HG03139 (cell line): ENCODE measurements around the gene TBX19.

Experiments
- ATAC-seq: cut with Tn5 transposase; IDR thresholded peaks from one replicate; pipeline ENCODE4 v1.9.1; 2021; ENCODE audit not compliant: unreplicated experiment

TBX19 gene

GRCh38 chr1:168279253-168279652 is 1.4 kb upstream of the TBX19 start:
- ATAC-seq, result no peak

- ATAC-seq, result no peak
Measured at GRCh38 chr1:168281603-168282325, 1.1 kb downstream of the TBX19 start.

GRCh38 chr1:168285521-168285790 is 4.8 kb downstream of the TBX19 start:
- no peak for ATAC-seq

GRCh38 chr1:168285971-168286927 is 5.6 kb downstream of the TBX19 start:
- no peak for ATAC-seq

DNA sequence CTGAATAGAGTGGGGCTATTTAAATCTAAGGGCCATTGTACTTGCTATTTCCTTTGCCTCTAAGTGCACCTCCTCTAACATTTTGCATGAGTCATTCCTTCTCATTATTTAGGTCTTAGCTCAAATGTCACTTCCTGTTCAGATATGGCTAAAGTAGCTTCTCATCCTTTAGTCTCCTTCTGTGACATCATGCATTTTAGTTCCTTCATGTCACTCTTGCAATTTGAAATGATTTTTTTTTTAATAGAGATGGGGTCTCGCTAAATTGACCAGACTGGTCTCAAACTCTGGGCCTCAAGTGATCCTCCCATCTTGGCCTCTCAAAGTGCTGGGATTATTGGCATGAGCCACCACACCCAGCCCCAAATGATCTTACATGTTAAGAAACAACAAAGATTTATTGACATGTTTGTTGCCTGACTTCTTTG is 6.6 kb downstream of the TBX19 start:
- ATAC-seq, result no peak

DNA sequence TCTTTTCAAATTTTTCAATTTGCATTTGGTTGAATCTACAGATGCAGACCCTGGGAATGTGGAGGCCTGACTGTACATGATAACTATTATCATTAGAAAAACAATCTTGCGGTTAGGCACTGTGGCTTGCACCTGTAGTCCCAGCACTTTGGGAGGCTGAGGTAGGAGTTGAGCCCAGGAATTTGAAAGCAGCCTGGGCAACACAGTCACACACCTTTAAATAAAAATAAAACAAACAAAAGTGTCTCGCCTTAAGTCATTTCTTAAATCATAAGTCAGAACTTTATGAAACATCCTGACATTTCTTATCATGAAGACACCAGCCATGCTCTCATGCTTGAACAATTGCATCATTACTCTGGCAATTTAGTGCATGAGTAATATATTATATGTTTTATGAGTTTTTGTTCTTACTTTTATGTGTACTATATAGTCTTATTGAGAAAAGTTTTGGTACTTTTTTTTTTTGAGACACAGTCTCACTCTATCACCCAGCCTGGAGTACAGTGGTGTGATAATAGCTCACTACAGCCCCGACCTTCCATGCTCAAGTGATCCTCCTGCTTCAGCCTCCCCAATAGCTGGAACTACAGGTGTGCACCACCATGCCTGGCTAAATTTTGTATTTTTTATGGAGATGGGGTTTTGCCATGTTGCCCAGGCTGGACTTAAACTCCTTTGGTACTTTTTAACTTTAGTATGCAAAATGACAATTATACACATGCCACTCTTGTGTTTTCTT is 7.8 kb downstream of the TBX19 start:
- ATAC-seq, result no peak

GRCh38 chr1:168291222-168291837 is 10.7 kb downstream of the TBX19 start:
- no peak for ATAC-seq

DNA sequence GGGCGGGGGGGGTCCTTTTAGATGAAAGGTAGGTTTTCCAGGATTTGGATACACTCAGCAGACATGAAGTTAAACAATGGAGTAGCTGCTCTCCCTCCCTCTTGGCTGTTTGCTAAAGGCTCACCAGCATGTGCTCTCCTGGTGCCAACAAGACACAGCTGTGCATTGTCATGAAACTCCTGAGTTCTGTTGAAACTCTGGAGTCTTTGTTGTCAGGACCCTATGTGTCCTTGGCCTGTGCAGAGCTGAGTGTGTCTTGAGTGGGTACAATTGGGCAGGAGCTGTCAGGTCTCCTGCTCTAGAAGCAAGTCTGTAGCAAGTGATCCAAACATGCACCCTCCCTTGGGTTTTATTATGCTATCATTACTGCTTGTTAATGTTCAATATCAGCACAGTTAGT is 12.7 kb downstream of the TBX19 start:
- ATAC-seq, result no peak

- no peak for ATAC-seq
Measured at GRCh38 chr1:168295411-168296114, 14.9 kb downstream of the TBX19 start.

DNA sequence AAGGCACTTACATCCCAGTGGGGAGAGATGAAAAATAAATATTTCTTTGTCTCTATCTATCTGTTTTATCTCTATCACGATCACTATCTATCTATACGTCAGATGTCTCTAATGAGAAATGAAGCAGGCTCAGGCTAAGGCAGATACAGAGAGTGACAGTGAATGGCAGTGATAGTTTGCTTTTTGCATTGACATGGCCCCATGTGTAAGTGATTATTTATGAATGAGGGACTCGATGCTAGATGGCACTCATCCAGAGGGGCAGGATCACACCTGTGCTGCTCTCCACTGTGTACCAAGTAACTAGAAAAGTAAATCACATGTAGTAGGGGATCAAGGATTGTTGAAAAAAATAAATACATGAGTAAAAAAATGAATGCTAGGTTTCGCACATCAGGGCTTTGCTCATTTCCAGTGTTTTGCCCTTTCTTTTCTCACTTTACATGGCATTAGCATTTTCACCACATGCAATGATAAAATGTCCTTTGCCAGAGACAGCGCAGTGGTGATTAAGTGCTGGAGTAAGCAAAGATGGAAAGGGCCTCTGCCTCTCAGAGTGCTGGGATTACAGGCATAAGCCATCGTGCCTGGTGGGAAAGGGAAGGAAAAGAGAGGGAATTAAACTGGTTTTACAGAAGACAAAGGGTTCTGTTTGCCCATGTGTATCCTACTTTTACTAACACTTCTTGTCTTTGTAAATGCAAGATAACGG is 16.5 kb downstream of the TBX19 start:
- no peak for ATAC-seq

DNA sequence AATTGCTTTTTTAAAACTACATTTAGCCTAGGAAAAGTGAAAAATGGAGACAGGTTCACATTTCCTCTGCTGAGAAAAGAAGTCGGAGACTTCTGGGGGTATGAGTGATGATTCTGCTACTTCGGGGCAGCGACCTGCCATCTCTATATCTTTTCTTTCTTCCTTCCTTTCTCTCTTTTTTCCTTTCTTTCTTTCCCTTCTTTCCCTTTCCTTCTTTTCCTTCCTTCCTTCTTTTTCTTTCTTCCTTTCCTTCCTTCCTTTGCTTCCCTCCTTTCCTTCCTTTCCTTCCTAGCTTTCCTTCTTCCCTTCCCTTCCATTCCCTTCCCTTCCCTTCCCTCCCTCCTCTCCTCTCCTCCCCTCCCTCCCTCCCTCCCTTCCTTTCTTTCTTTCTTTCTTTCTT is 17.8 kb downstream of the TBX19 start:
- no peak for ATAC-seq

- no peak for ATAC-seq
Measured at GRCh38 chr1:168300626-168301025, 19.9 kb downstream of the TBX19 start.

GRCh38 chr1:168301664-168302320 is 21.1 kb downstream of the TBX19 start:
- no peak for ATAC-seq

DNA sequence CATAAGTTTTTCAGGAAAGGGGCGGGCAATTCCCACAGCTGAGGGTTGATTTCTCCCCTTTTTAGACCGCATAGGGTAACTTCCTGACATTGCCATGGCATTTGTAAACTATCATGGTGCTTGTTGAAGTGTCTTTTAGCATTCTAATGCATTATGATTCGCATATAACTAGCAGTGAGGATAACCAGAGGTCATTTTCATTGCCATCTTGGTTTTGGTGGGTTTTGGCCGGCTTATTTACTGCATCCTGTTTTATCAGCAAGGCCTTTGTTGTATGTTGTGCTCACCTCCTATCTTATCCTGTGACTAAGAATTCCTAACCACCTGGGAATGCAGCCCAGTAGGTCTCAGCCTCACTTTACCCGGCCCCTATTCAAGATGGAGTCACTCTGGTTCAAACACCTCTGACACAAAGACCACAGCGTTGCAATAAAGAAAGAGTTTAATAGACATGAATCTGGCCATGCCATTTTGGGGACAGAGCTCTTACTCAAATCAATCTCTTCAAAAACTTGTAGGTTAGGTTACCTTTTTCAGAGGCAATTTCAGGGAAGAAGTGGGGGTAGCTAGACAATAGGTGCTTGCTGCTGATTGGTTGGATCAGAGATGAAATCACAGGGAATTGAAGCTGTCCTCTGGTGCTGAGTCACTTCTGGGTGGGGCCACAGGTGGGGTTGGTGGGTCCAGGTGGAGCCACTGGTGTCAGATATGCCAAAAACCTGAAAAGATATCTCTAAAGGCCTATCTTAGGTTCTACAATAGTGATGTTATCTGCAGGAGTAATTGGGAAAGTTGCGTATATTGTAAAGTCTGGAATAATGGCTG is 23.3 kb downstream of the TBX19 start:
- no peak for ATAC-seq

DNA sequence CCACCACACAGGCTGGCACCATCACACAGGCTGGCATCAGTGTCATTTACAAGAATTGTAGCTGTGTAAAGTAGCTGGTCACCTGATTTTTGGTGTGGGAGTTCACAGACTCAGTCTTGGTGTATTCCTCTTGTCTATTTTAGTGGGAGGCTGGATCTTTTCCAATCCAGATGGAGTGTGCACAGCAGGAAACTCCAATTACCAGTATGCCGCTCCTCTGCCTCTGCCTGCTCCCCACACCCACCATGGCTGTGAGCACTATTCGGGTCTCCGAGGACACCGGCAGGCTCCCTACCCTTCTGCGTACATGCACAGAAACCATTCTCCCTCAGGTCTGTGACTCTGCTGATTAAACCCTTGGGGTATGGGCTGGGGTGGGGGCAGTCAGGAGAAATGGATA is 24.2 kb downstream of the TBX19 start:
- ATAC-seq, result no peak

- no peak for ATAC-seq
Measured at GRCh38 chr1:168312718-168313604, 32.3 kb downstream of the TBX19 start.

DNA sequence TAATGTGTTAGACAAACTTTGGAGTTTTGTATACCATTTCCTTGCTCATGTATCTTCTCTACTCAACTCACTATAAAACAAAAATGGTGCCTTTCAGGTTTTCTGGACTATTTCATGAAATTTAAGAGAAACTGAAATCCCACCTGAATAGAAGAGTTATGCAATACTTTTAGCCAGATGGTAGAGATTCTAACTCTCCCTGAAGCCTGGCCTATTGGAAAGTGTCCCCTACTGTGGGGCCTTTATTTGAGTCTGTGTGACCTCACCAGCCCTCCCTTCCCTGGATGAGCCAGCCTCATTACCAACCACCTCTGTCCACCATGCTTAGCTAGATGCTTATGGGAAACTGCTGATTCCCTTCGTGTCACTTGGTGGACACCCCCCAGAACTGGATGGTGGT is 35.5 kb downstream of the TBX19 start:
- ATAC-seq, result no peak

DNA sequence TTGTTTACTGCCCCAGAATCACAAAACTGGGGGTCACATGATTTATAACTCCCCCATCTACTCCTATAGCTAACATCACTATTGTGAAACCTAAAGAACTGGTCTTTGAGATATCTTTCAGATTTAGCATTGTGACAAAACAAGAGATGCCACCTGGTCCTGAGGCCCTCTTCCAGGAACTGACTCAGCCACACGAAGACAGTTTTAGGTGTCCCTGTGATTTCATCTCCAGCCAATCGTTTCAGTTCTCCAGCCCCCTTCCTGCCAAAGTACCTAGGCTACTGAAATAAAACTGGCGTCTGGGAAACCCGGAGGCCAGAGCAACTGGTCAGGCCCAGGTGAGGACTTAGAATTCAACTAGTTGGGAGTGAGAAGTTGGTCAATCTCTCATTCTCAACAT is 36.6 kb downstream of the TBX19 start:
- ATAC-seq, result no peak
